ELR (cell line): ENCODE measurements around the gene CCL8.
"Not testable (repeated sequence)": the region's sequence is repeated elsewhere in the genome, so short reads cannot be mapped to it uniquely, and the experiment has no call there.

Experiments
- DNase-seq: peaks from one replicate; pipeline ENCODE4 v3.0.0-alpha.2; 2015; ENCODE audit warnings: low read depth

The CCL8 gene

GRCh38 chr17:34314279-34314678, 5.0 kb upstream of the CCL8 start:
- no peak for DNase-seq

DNA sequence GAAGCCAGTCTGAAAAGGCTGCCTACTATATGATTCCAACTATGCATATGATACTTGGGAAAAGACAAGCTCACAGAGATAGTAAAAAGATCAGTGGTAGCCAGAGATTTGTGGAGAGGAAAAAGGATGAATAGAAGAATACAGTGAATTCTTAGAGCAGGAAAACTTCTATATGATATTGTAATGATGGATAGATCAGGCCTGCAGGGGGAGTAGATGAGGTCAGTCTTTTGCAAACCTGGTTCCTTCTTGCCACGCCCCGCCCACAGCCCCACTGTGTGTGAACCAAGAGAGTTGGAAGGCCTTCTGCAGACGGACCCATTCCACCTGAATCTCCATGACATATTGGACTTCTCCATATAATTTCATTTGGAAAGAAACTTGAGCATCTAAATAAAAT, 761 bp upstream of the CCL8 start:
- DNase-seq: peak; percentile 3

DNA sequence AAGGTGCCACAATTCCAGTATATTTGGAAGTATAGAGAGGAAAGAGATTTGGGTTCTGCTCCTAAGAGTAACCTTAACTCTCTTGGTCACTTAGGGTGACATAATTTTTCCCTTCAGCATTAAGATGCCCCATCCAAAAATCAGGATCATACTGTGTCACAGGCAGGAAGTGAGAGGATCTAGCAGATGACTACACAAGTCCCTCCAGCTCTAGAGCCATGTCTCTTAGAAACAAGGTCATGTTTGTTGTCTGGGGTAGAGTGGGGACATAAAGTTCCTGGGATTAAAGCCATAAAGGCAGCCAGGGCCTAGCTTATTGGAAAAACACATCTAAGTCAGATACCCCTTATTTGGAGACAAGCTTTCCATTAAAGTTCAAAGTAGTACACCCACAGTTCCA, 2.7 kb downstream of the CCL8 start:
- DNase-seq: no peak

DNA sequence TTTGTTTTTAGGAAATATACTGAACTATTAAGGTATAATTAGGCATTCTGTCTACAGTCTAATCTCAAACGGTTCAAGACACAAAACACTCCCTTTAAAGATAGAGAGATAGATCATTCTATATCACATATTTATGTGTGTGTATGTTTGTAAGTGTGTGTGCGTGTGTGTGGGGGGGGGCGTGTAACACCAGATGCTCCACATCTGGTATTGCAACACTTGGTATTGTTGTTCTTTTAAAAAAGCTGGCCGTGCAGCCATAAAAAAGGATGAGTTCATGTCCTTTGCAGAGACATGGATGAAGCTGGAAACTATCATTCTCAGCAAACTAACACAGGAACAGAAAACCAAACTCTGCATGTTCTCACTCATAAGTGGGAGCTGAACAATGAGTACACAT, 8.3 kb downstream of the CCL8 start:
- not testable (repeated sequence) for DNase-seq

DNA sequence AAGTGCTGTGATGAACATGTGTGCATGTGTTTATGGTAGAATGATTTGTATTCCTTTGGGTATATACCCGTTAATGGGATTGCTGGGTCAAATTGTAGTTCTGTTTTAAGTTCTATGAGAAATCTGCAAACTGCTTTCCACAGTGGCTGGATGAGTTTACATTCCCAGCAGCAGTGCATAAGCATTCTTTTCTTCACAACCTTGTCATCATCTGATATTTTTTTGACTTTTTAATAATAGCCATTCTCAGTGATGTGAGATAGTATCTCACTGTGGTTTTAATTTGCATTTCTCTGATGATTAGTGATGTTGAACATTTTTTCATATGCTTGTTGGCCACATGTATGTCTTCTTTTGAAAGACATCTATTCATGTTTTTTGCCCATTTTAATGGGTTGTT, 18.5 kb downstream of the CCL8 start:
- no peak for DNase-seq

GRCh38 chr17:34339138-34339770, 20.0 kb downstream of the CCL8 start:
- no peak for DNase-seq

DNA sequence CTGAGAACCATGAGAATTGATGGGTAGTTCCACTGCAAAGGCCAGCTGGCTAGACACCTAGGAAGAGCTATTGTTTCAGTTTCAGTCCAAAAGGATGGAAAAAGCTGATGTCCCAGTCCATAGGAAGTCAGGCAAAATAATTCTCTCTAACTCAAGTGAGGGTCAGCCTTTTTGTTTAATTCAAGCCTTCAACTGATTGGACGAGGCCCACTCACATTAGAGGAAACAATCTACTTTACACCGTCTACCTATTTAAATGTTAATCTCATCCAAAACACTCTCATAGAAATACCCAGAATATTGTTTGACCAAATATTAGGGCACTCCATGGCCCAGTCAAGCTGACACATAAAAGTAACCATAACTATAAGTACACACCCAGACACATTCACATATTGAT, 22.7 kb downstream of the CCL8 start:
- no peak for DNase-seq

DNA sequence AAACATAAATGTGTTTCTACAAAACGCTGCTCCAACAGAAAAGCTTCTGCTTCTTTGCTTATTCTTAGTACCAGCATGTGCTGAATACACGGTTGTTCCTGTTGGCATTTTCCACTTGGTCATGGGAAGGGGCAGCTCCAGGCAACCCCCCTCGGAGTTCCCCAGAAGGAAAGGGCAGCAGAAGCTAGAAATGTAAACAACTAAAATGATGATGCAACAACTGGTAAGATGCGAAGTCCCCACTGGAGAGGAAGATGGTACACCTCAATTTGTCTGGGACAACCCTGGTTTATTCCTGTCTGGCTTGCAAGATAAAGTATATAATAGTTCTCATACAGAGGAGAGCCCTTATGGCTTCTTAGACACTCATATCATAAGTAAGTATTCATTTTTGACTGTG, 27.8 kb downstream of the CCL8 start:
- no peak for DNase-seq

DNA sequence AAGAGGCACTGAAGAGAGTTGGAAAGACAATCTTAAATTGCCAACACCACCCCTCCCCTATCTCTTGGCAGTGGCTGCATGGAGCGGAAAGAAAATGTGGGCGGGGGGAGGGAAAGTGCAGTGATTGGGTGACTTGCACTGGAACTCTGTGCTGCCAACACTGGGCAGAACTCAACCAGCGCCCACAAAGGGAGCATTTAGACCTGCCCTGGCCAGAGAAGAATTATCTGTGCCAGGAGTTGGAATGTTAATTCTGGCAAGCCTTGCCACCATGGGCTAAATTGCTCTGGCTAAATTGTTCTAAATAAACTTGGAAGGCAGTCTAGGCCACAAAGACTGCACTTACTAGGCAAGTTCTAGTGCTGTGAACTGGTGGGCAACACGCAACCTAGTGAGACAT, 30.5 kb downstream of the CCL8 start:
- no peak for DNase-seq

- no peak for DNase-seq
Observed at GRCh38 chr17:34351096-34351495, 31.9 kb downstream of the CCL8 start.

DNA sequence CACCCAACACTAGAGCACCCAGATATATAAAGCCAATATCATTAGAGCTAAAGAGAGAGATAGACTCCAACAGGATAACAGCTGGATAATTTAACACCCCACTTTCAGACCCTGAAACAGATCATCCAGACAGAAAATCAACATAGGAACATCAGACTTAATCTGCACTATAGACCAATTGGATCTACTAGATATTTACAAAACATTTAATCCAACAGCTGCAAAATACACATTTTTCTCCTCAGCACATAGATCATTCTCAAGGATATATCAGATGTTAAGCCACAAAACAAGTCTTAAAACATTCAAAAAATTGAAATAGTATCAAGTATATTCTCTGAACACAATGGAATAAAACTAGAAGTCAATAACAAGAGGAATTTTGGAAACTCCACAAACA, 33.0 kb downstream of the CCL8 start:
- DNase-seq: no peak

- DNase-seq: no peak
Observed at GRCh38 chr17:34354637-34355036, 35.4 kb downstream of the CCL8 start.

DNA sequence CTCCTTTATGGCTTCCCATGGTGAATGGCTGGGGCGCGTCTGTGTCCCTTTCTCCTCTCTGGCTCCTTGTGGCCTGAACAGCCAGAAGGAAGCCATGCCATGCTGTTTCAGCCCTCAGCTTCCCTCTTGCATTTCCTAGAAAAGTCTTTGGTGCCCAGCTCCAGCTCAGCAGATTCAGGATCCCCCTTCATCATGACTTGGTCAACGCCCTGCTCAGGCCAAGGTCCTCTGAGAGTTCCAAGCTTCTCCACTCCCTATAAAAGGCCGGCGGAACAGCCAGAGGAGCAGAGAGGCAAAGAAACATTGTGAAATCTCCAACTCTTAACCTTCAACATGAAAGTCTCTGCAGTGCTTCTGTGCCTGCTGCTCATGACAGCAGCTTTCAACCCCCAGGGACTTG, 37.0 kb downstream of the CCL8 start, which contains the start of gene CCL13:
TSS of gene CCL13 (plus strand) at position 287 of the 400 bp plus-strand sequence. CDS start at position 334, 47 bp downstream.
- no peak for DNase-seq

DNA sequence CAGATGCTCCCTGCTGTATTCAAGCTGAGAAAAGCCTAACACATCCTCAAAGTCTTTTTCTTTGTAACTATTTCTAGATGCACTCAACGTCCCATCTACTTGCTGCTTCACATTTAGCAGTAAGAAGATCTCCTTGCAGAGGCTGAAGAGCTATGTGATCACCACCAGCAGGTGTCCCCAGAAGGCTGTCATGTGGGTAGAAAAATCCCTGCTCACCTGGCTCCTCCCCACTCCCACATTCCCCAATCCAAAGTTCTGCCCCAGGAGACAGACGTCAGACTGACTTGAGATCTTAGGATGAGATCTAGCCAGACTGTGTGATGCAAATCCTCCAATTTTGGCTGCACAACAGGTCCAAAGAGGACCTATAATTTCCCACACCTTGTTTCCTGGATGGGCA, 38.2 kb downstream of the CCL8 start:
- no peak for DNase-seq

- DNase-seq: no peak
Observed at GRCh38 chr17:34358631-34359030, 39.4 kb downstream of the CCL8 start.

DNA sequence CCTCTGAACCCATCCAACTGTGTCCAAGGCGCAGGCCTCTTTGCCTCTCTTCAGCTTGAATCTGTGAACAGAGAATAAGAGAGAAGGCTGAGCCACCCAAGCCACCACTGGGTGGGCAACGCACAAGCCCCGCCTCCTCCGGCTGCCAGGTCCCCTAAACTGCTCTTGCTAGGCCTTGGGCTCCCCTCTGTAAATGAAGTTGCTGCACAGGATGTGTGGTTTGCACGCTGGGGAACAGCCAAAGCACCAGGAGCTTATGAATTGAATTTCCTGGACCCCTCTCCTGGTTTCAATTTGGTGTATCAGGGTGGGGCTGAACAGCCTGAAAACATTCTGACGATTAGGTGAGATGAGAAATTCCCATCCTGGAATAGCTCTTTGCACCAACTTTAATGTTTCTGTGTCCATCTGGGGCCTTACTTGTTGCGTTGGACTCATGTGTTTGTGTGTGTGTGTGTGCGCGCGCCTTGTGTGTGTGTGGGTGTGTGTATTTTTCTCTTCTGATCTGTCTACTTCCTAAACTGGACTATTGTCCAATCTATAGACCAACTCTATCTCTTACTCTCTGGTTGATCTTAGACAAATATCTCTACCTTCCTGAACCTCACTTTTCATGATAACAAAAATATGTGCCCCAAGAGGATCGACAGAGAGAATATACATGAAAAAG, 41.5 kb downstream of the CCL8 start:
- no peak for DNase-seq

DNA sequence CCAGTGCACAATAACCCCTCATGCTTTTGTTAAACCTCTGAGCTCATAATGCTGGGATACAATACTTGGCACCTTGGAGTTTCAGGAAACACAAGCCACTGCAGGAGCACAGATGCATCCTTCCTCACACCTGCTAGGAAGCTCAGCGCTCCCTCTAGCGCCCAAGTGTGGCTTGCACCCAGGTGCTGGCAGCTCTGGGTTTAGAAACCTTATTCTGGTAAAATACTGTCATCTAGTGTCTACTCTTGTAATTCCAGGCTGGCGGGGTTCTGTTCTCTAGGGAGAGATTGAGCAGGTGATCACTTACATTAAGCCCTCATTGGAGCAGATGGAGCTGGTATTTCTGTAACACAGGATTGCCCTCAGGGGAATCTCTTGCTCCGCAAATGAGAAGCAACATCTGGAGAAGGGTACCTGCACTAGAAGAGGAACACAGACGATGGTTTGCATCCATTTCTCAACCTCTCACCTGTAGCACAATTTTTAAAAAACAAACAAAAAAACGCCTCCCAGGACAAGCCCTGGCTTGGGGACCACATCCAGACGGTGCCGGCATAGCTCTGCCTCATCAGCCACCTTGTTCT, 42.3 kb downstream of the CCL8 start:
- DNase-seq: peak; percentile 65

- DNase-seq: no peak
Observed at GRCh38 chr17:34363183-34363661, 44.0 kb downstream of the CCL8 start, which contains the start of gene CCL1. Gene CCL1 (minus strand): TSS chr17:34363233. CDS start chr17:34363161, 72 bp downstream.

GRCh38 chr17:34364751-34365150, 45.5 kb downstream of the CCL8 start:
- DNase-seq: no peak

DNA sequence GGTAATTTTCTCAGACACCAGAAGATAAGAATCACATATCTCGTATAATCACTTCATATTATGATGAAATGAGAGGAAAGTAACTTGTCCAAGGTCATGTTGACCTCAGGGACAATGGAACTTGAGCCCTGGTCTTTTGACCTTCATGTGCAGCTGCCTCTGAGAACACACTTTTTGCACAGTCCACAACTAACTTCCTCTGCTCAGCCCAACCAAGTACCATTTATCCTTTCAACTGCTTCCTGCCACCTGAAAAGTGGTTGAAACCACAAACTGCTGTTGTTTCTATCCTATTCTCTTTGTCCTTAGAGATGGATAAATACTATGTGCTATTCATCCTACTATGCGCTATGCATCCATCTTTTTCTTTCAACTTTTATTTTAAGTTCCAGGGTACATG, 46.1 kb downstream of the CCL8 start:
- DNase-seq: no peak

DNA sequence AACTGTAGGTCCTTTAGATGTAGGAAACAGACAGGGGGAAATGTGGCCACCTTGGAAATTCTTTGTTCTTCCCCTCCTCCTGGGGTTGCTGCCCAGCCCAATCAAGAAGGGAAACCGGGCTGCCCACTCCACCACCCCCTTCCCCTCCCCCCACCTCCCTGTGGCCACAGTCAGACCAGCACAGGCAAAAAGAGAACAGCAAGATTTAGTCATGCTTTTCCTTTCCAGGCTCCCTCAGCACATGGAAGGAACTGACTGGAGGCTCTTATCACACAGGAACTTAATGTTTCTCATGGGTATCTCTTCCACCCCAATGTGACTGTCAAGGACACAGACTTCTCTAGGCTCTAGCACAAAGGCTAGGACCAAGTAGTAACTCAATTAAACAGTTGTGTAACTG, 46.8 kb downstream of the CCL8 start:
- no peak for DNase-seq

DNA sequence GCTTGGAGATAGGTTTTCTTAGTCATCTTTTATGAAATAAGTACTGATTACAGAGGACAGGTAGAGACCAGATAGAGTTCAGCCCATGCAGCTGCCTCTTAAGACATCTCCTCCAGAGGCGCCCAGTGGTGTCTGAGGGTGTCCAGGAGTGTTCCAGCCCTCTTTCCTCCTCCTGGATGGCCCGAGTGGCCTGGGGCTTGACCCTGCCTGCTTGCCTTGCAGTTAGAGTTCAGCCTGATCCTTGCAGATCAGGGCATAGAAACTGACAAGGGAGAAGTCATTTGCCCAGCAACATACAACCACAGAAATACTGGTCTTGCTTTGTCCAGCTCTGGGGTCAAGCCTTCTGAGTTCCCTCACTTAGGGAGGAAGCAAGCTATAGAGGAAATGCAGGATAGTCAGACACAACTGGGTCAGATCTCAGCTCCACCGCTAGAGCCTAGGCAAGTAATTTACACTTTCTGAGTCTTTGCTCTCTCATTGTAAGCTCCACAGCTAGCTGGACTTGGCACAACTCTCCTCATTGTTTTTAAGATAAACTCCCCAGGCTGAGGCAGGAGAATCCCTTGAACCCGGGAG, 47.4 kb downstream of the CCL8 start:
- DNase-seq: no peak
